ENCODE data around the gene SLC49A4. TPM values are rescaled to one million over a fixed set of nuclear protein-coding genes. Genes with fewer than 3 reads are reported as not detected.

The SLC49A4 gene
- total RNA-seq, 2 experiments from 2014 or later, result 1.4 to 1.7 TPM

- CTCF ChIA-PET, result interaction anchor here (1.5 kb wide), 1 partner anchor 25 kb away, joined by 3 read pairs; no protein-coding TSS in a partner anchor
- Mint-ChIP-seq H3K36me3 (ENCODE audit: low read depth) (no peaks in the 10 kb centered on the region), H3K27ac (no peak overlapping the region), H3K9me3 (no peaks in the 10 kb centered on the region), H3K4me1 (ENCODE audit: low read depth) (peaks cover 8% of the 10 kb centered on the region), H3K4me3 (no peak overlapping the region), H3K27me3 (ENCODE audit: low read depth) (peaks cover 22% of the 10 kb centered on the region)
- intact Hi-C loops (cut with micrococcal nuclease), result no loop called here
- DNase-seq, result no peak
Measured at GRCh38 chr3:122917412-122917811, 122.5 kb downstream of the SLC49A4 start.

- Mint-ChIP-seq H3K4me3 (no peak overlapping the region), H3K27ac (no peak overlapping the region), H3K36me3 (ENCODE audit: low read depth) (no peaks in the 10 kb centered on the region), H3K9me3 (no peaks in the 10 kb centered on the region), H3K27me3 (ENCODE audit: low read depth) (peaks cover 20% of the 10 kb centered on the region), H3K4me1 (ENCODE audit: low read depth) (peaks cover 8% of the 10 kb centered on the region)
- intact Hi-C loops (cut with micrococcal nuclease), result no loop called here
- no peak for DNase-seq
- CTCF ChIA-PET, result no interaction called here
Measured at GRCh38 chr3:122918576-122919290, 123.9 kb downstream of the SLC49A4 start.

- no peak for DNase-seq
Measured at GRCh38 chr3:122919291-122919610, 124.4 kb downstream of the SLC49A4 start.

GRCh38 chr3:122920986-122921385 is 126.1 kb downstream of the SLC49A4 start:
- H3K36me3 Mint-ChIP-seq (ENCODE audit: low read depth), result no peaks in the 10 kb centered on the region
- H3K4me3 Mint-ChIP-seq, result no peak overlapping the region
- intact Hi-C loops (cut with micrococcal nuclease), result loop anchor here (10.0 kb wide), 1 partner anchor 356 kb away; the partner anchor contains the start of genes DTX3L and PARP9
- peaks cover 15% of the 10 kb centered on the region for H3K27me3 Mint-ChIP-seq (ENCODE audit: low read depth)
- CTCF ChIA-PET, result interaction anchor here (0.5 to 2.4 kb wide), 2 partner anchors 15 to 110 kb away, joined by 3 to 5 read pairs; no protein-coding TSS in a partner anchor
- no peak for DNase-seq
- peaks cover under 1% of the 10 kb centered on the region for H3K4me1 Mint-ChIP-seq (ENCODE audit: low read depth)
- no peak overlapping the region for H3K27ac Mint-ChIP-seq
- no peaks in the 10 kb centered on the region for H3K9me3 Mint-ChIP-seq

More at GRCh38 chr3:122919291-122919610, 124.4 kb downstream of the SLC49A4 start:
- H3K9me3 Mint-ChIP-seq, result no peaks in the 10 kb centered on the region
- peaks cover 5% of the 10 kb centered on the region for H3K4me1 Mint-ChIP-seq (ENCODE audit: low read depth)
- CTCF ChIA-PET, result interaction anchor here (2.4 kb wide), 1 partner anchor 112 kb away, joined by 5 read pairs; no protein-coding TSS in a partner anchor
- H3K27me3 Mint-ChIP-seq (ENCODE audit: low read depth), result peaks cover 16% of the 10 kb centered on the region
- H3K27ac Mint-ChIP-seq, result no peak overlapping the region
- H3K36me3 Mint-ChIP-seq (ENCODE audit: low read depth), result no peaks in the 10 kb centered on the region
- intact Hi-C loops (cut with micrococcal nuclease), result no loop called here
- H3K4me3 Mint-ChIP-seq, result no peak overlapping the region

DNA sequence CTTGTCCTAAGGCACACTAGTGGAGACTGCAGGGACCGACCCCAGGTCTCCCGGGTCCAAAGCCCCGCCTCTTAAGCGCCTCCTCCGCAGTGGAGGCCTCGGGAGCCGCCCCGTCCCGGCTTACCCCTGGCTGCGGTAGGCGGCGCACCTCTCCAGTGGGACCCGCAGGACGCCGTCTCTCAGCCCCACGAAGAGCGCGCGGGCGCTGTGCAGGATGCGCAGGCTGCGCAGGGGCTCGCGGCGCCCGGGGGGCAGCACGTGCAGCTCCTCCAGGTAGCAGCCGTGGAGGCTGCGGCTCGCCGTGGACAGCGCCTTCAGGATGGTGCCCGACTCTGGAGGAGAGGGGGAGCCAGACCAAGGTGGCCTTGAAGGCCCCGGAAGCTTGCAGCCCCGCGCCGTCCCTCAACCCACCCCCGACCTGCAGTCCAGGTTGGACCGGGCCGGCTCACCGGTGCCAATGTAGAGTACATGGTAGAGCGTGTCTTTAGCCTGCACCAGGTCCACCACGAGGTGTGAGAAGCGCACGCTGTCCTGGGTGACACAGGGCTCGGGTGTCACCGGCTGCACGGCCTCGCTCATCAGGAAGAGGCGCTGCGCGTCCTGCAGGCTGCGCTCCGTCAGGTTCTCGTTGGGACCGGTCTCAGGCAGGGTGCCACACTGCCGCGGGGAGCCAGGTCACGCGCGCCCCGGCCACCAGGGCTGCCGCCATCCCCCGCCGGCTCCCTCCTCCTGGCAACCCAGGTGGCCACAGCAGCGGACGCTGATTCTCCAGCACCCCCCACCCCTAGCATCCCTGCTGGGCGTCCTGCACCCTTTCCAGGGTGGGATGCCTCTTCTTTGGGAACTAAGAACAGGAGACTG is 127.2 kb downstream of the SLC49A4 start:
- H3K36me3 Mint-ChIP-seq (ENCODE audit: low read depth), result no peaks in the 10 kb centered on the region
- no peak overlapping the region for H3K27ac Mint-ChIP-seq
- H3K4me3 Mint-ChIP-seq, result no peak overlapping the region
- peaks cover 15% of the 10 kb centered on the region for H3K27me3 Mint-ChIP-seq (ENCODE audit: low read depth)
- DNase-seq, result peak; percentile 57
- intact Hi-C loops (cut with micrococcal nuclease), result loop anchor here (1.0 to 10.0 kb wide), 2 partner anchors 27 to 357 kb away; partner anchors contain the start of genes DTX3L and PARP9
- CTCF ChIA-PET, result interaction anchor here (0.7 to 2.4 kb wide), 4 partner anchors 14 to 619 kb away, joined by 3 to 7 read pairs (median 6); partner anchors contain the start of gene SEMA5B
- no peaks in the 10 kb centered on the region for H3K9me3 Mint-ChIP-seq
- no peaks in the 10 kb centered on the region for H3K4me1 Mint-ChIP-seq (ENCODE audit: low read depth)

DNA sequence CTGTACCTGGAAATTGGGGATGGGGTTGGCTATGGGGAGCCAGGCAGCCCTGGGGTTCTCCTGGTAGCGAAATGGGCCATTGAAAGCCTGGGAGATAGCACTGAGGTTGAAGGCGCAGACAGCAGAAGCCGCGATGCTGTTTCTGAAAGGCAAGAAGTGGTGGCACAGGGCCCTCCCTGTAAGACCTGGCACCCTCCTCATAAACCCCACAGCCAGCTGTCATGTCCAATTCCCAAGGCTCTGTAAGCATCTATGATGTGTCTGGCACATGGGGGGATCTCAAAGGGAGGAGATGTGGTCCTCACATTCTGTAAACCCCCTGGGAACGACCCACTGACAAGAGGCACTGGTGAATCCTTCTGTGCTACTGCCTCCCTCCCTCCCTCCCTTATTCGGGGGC is 128.7 kb downstream of the SLC49A4 start:
- Mint-ChIP-seq H3K36me3 (ENCODE audit: low read depth) (no peaks in the 10 kb centered on the region), H3K4me3 (no peak overlapping the region), H3K27ac (no peak overlapping the region), H3K9me3 (no peaks in the 10 kb centered on the region), H3K4me1 (ENCODE audit: low read depth) (no peaks in the 10 kb centered on the region), H3K27me3 (ENCODE audit: low read depth) (peaks cover 15% of the 10 kb centered on the region)
- CTCF ChIA-PET, result interaction anchor here (0.6 to 1.9 kb wide), 3 partner anchors 19 to 1512 kb away, joined by 3 to 6 read pairs (median 6); partner anchors contain the start of gene SEMA5B
- DNase-seq, result no peak
- intact Hi-C loops (cut with micrococcal nuclease), result loop anchor here (10.0 kb wide), 1 partner anchor 359 kb away; the partner anchor contains the start of genes DTX3L and PARP9

DNA sequence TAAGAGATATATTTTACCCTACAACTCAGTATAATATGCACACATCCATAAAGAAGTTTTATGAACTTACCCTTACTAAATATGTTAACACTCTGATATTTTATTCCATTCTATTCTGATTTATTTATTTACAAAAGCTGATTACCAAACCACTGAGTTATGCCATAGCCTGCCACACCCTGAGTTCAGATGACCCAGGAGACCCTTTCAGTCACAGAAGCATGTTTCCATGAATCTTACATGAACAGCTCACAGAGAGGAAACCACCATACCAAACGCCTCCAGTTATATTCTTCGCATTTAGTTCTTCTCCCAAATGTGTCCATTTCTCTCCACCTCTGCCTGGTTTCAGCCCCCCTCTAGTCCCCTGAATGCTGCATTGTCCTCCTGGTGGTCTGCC is 129.2 kb downstream of the SLC49A4 start:
- Mint-ChIP-seq H3K36me3 (ENCODE audit: low read depth) (no peaks in the 10 kb centered on the region), H3K27ac (no peak overlapping the region), H3K4me1 (ENCODE audit: low read depth) (no peaks in the 10 kb centered on the region), H3K27me3 (ENCODE audit: low read depth) (peaks cover 15% of the 10 kb centered on the region), H3K9me3 (no peaks in the 10 kb centered on the region), H3K4me3 (no peak overlapping the region)
- intact Hi-C loops (cut with micrococcal nuclease), result loop anchor here (10.0 kb wide), 1 partner anchor 359 kb away; the partner anchor contains the start of genes DTX3L and PARP9
- no peak for DNase-seq
- CTCF ChIA-PET, result interaction anchor here (1.9 kb wide), 1 partner anchor 19 kb away, joined by 6 read pairs; no protein-coding TSS in a partner anchor

GRCh38 chr3:122925756-122926155 is 130.9 kb downstream of the SLC49A4 start:
- Mint-ChIP-seq H3K4me1 (ENCODE audit: low read depth) (no peaks in the 10 kb centered on the region), H3K9me3 (no peaks in the 10 kb centered on the region), H3K36me3 (ENCODE audit: low read depth) (no peaks in the 10 kb centered on the region), H3K4me3 (no peak overlapping the region), H3K27ac (no peak overlapping the region), H3K27me3 (ENCODE audit: low read depth) (peaks cover 5% of the 10 kb centered on the region)
- intact Hi-C loops (cut with micrococcal nuclease), result loop anchor here (10.0 kb wide), 1 partner anchor 361 kb away; the partner anchor contains the start of genes DTX3L and PARP9
- CTCF ChIA-PET, result interaction anchor here (0.6 to 1.6 kb wide), 2 partner anchors 15 to 334 kb away, joined by 4 read pairs; no protein-coding TSS in a partner anchor
- DNase-seq, result no peak

DNA sequence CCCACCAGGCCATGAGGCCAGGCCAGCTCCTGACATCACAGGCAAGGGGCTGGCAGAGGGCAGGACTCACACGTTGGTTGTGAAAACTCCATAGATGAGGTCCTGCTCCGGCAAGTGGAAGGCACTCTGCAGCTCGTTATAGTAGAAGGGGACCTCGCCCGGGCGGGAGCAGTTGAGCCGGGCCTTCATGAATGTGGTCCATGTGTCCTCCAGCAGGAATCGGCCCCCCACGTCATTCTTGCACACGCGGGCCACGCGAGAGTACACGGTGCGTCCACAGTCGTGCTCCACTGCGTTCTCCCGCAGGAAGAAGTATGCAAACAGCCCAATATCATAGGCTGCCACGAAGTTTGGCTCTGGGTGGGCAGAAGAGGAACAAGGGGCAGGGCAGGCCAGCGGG is 131.5 kb downstream of the SLC49A4 start:
- no peak overlapping the region for H3K27ac Mint-ChIP-seq
- intact Hi-C loops (cut with micrococcal nuclease), result loop anchor here (10.0 kb wide), 1 partner anchor 362 kb away; the partner anchor contains the start of genes DTX3L and PARP9
- H3K4me3 Mint-ChIP-seq, result no peak overlapping the region
- peaks cover 2% of the 10 kb centered on the region for H3K27me3 Mint-ChIP-seq (ENCODE audit: low read depth)
- no peak for DNase-seq
- H3K9me3 Mint-ChIP-seq, result no peaks in the 10 kb centered on the region
- H3K36me3 Mint-ChIP-seq (ENCODE audit: low read depth), result no peaks in the 10 kb centered on the region
- no peaks in the 10 kb centered on the region for H3K4me1 Mint-ChIP-seq (ENCODE audit: low read depth)
- CTCF ChIA-PET, result no interaction called here

GRCh38 chr3:122926811-122927210 is 131.9 kb downstream of the SLC49A4 start:
- CTCF ChIA-PET, result no interaction called here

DNA sequence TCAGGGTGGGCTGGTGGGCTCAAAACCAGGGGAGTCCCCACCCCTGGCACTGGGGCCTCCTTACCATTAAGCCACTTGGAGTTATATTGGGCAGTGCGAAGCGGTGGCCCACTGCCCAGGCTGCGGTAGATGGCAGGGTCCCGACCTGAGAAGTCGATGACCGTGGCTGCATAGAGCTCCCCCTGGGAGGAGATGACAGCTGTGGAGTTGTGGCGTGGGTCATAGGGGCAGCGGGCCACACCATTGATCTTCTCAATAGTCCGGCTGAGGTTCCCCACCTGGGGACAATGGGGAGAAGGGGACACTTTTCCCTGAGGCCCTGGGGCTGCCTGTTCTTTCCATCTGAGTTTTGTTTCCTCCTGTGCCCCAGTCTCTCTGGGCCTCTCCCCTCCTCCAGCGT is 132.9 kb downstream of the SLC49A4 start:
- no peaks in the 10 kb centered on the region for H3K4me1 Mint-ChIP-seq (ENCODE audit: low read depth)
- intact Hi-C loops (cut with micrococcal nuclease), result loop anchor here (10.0 kb wide), 1 partner anchor 363 kb away; the partner anchor contains the start of genes DTX3L and PARP9
- CTCF ChIA-PET, result no interaction called here
- H3K27me3 Mint-ChIP-seq (ENCODE audit: low read depth), result no peaks in the 10 kb centered on the region
- no peaks in the 10 kb centered on the region for H3K36me3 Mint-ChIP-seq (ENCODE audit: low read depth)
- no peak overlapping the region for H3K27ac Mint-ChIP-seq
- H3K4me3 Mint-ChIP-seq, result no peak overlapping the region
- H3K9me3 Mint-ChIP-seq, result no peaks in the 10 kb centered on the region
- no peak for DNase-seq

More at GRCh38 chr3:122926811-122927210, 131.9 kb downstream of the SLC49A4 start:
- H3K4me3 Mint-ChIP-seq, result no peak overlapping the region
- H3K27me3 Mint-ChIP-seq (ENCODE audit: low read depth), result no peaks in the 10 kb centered on the region
- H3K36me3 Mint-ChIP-seq (ENCODE audit: low read depth), result no peaks in the 10 kb centered on the region
- H3K4me1 Mint-ChIP-seq (ENCODE audit: low read depth), result no peaks in the 10 kb centered on the region
- no peak overlapping the region for H3K27ac Mint-ChIP-seq
- intact Hi-C loops (cut with micrococcal nuclease), result loop anchor here (10.0 kb wide), 1 partner anchor 362 kb away; the partner anchor contains the start of genes DTX3L and PARP9
- no peak for DNase-seq
- no peaks in the 10 kb centered on the region for H3K9me3 Mint-ChIP-seq
